Ishikawa (cell line): ENCODE measurements around the gene KRT1.

Source experiments
- CEBPB ChIP-seq: IDR thresholded peaks from 2 replicates; pipeline ENCODE4 v1.6.1; 2012
- CREB1 ChIP-seq: IDR thresholded peaks from 2 replicates; pipeline ENCODE4 v1.6.1; 2012; ENCODE audit warnings: low read depth
- USF1 ChIP-seq: IDR thresholded peaks from 2 replicates; pipeline ENCODE4 v1.6.1; 2012
- ZBTB7A ChIP-seq: IDR thresholded peaks from 2 replicates; pipeline ENCODE4 v1.6.1; 2012; ENCODE audit warnings: low read depth

DNA sequence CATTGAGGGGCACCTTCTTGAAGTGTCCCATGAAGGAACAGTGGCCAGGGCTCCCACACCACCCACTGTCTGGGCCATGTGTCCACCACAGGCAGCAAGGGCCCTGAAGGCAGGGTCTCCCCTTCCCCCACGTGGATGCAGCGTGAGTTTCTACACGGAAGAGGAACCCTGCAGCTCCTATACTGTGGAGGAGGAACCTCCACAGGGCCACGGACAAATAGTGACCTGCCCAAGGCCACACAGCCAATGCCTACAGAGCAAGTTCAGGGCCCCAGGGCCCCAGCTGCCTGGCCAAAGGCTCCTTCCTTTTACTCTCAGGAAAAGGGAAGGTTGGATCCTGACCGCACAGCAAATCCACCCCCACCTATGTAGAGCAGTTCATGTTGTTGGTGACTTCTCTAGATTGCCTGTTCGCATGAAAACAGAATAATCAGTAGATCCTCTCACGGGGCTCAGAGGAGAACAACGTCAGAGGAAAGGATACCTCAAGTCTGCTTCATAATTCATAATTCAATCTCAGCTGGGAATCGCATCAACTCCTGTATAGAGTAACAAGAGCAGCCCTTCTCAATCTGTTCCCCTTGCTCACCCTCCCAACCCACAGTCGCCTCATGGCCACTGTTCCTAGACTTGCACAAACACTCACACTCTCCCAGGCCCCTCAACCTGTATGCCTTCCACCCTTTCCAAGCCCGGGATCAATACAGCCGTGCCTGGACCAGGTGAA, 50.8 kb downstream of the KRT1 start:
- TF ChIP-seq CEBPB (no peak), CREB1 (no peak), ZBTB7A (no peak), USF1 (no peak)
